NCI-H524 treated with DMSO at 0.1 percent for 48 hours (cell line): Measurements from ENCODE around the gene CLDN18.

ENCODE experiments used
- DNase-seq: peaks from one replicate; lab custom pipeline; 2025; lab: John Stamatoyannopoulos, UW

The CLDN18 gene

GRCh38 chr3:138025553-138025952 is 15.6 kb downstream of the CLDN18 start:
- DNase-seq, result no peak

GRCh38 chr3:138027821-138028220 is 17.9 kb downstream of the CLDN18 start:
- no peak for DNase-seq

- no peak for DNase-seq
Measured at GRCh38 chr3:138030734-138031280, 20.8 kb downstream of the CLDN18 start.

- DNase-seq, result no peak
Measured at GRCh38 chr3:138031536-138031935, 21.6 kb downstream of the CLDN18 start.

GRCh38 chr3:138032567-138032966 is 22.6 kb downstream of the CLDN18 start:
- no peak for DNase-seq

- no peak for DNase-seq
Measured at GRCh38 chr3:138033202-138033691, 23.3 kb downstream of the CLDN18 start.

- DNase-seq, result no peak
Measured at GRCh38 chr3:138034918-138035317, 25.0 kb downstream of the CLDN18 start.

GRCh38 chr3:138036572-138036971 is 26.6 kb downstream of the CLDN18 start:
- no peak for DNase-seq

GRCh38 chr3:138038725-138039462 is 28.9 kb downstream of the CLDN18 start:
- no peak for DNase-seq

- no peak for DNase-seq
Measured at GRCh38 chr3:138042043-138042442, 32.1 kb downstream of the CLDN18 start.

GRCh38 chr3:138043266-138044029 is 33.5 kb downstream of the CLDN18 start:
- DNase-seq, result no peak

- DNase-seq, result no peak
Measured at GRCh38 chr3:138046085-138046484, 36.1 kb downstream of the CLDN18 start.

GRCh38 chr3:138046955-138047354 is 37.0 kb downstream of the CLDN18 start:
- no peak for DNase-seq

GRCh38 chr3:138047596-138048158 is 37.7 kb downstream of the CLDN18 start:
- no peak for DNase-seq

- DNase-seq, result no peak
Measured at GRCh38 chr3:138049157-138049919, 39.4 kb downstream of the CLDN18 start.

- no peak for DNase-seq
Measured at GRCh38 chr3:138051947-138052802, 42.2 kb downstream of the CLDN18 start.

- DNase-seq, result no peak
Measured at GRCh38 chr3:138054057-138054456, 44.1 kb downstream of the CLDN18 start.

- no peak for DNase-seq
Measured at GRCh38 chr3:138057384-138057783, 47.4 kb downstream of the CLDN18 start.

- DNase-seq, result no peak
Measured at GRCh38 chr3:138059261-138059660, 49.3 kb downstream of the CLDN18 start.

- DNase-seq, result no peak
Measured at GRCh38 chr3:138060792-138061191, 50.8 kb downstream of the CLDN18 start.

GRCh38 chr3:138062037-138062436 is 52.1 kb downstream of the CLDN18 start:
- DNase-seq, result no peak
